Effector CD8-positive, alpha-beta T cell (primary cell): Measurements from ENCODE around the gene COL5A1.

ENCODE experiments used
- DNase-seq: peaks from one replicate; lab custom pipeline; 2025; lab: John Stamatoyannopoulos, UW

The COL5A1 gene

GRCh38 chr9:134728021-134728795 lies 86.6 kb downstream of the COL5A1 start:
- no peak for DNase-seq

DNA sequence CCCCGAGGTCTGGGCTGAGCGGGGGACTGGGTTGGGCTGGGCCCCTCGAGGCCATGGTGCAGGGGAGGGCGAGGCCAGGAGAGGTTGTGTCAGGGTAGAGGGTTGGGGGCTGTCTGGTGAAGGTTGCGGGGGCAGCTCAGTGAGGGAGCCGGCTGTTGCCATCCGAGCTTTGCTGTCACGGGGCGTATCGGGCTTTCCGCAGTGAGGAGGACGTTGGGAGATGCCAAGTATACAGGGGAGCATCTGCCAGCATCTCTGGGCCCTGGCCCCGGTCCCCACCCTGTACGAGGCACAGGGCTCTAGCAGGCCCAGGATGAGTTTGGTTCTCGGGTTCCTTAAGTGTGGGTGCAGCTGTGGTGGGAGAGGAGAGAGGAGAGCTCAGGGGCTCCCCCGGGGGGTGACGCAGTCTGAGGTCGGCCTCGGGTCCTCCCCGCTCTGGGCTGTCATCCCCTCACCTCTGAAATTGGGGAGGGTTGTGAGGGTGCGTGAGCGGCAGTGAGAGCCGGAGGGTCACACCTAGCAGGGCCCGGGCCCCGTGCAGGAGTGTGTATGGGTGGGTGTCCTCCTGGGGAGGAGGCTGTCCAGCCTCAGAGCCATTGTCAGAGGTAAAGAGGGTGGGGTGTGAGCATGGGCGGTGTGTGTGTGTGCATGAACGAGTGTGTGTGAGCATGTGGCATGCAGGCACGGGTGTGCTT lies 87.3 kb downstream of the COL5A1 start:
- no peak for DNase-seq

DNA sequence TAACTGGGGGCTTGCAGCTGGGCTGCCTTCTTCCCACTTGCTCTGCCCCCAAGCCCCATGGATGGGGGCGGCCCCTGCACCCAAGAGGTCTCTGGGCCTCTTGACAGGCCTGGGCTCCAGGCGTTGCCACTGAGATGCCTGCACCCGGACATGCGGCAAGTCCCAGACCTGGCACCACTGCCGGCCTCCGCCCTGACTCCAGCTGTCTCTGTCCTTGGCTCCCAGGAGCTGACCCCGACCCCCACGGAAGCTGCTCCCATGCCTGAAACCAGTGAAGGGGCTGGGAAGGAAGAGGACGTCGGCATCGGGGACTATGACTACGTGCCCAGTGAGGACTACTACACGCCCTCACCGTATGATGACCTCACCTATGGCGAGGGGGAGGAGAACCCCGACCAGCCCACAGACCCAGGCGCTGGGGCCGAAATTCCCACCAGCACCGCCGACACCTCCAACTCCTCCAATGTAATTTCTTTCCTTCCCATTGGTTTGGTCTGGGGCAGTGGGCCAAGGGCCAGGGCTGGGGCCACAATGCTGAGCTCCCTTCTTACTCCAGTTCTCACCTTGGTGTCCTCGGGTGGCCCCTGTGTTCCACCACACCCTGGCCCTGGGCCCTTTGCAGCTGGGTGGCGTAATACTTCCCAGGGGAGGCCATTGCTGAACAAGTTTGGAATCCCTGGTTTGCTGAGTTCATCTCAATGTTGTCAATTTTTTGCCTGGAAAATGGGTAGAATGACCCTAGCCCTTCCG lies 88.6 kb downstream of the COL5A1 start:
- no peak for DNase-seq

DNA sequence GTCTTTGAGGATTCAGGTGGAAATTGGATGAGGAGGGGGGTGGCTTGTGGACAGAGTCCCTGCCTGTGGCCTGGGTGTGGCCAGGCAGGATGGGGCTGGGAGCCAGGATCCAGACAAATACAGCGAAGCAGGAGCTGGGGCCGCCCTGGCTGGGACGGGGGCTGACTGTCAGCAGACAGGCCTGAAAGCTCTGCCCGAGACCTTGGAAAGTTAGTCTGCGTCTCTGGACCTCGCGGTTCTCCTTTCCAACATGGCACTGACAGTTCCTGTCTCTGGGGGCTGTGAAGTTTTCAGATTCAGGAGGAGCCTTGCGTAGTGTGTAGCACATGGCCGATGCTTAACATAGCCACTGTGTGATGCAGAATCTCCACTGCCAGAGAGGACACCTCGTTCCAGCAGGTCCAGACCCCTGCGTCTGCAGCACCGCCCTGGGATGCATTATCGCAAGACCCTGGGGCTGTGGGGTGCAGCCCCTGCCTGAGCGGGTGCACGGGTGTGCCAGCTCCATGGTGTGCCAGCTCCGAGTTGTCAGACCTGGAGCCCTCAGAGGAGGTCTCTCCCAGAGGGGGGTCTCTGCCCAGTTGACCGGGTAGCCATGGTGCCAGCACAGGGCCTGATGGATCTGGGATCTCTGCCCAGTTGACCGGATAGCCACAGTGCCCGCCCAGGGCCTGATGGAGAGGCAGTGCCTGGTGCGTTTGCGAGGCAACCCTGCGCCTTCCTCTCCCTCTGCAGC lies 89.3 kb downstream of the COL5A1 start:
- no peak for DNase-seq

DNA sequence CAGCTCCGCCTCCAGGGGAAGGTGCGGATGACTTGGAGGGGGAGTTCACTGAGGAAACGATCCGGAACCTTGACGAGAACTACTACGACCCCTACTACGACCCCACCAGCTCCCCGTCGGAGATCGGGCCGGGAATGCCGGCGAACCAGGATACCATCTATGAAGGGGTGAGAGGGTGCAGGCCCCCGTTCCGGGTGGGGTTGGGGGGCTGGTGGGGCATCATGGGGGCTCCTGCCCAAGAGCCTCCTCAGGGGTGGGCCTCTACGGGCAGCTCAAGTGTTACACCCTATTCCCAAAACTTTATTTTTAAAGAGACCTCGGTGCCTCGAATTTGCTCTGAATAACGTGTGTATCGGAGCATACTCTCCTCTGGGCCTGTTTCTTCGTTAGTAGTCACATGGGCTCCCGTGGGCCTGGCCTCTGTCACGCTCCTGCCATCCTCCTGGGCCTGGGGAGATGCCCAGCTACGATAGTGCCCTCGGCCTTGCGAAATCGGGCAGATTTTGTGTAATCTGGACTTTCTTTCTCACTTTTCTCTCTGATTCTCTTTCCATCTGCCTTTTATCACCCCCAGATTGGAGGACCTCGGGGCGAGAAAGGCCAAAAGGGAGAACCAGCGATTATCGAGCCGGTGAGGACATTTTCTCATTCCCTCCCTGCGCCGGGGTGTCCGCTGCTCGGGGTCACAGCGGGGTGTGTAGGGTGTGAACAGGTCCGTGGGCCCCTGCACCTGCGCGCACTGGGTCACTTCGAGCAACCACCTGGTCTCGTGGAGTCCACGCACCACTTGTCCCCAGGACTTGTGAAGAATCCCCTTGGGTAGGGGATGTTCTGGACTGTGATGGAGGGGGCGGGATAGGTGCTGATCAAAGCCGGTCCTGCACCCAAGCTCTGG lies 90.1 kb downstream of the COL5A1 start:
- no peak for DNase-seq

DNA sequence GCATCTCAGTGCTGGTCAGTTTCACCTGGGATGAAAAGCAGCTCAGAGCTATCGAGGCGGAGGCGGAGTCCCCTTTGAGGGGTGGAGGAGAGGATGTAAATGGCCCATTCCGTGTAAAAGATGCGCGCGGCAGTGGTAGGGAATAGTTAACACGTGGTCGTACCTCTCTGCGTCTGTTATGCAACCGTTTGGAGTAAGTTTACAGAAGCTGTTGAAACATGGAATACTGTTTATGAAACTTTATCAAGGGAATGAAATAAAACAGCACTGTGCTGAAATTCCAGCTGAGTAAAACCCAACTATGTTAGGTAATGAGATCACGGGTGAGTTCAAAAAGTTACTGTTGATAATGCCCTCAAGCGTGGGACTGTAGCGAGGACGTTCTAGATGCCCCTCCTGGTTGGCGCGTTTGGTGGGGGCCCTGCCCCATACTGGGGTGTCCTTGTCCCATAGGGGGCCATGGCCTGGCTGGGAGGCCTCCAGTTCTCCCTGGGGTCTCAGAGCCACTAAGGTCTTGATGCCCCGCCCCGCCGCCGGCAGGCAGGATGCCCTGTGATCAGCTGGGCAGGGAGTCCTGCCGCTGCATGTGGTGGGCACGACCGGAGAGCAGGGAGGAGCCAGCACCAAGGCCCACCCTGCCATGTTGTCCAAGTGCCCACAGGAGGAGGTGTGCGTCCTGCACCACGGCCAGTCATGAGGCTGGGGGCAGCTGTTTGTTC lies 90.9 kb downstream of the COL5A1 start:
- DNase-seq: no peak

DNA sequence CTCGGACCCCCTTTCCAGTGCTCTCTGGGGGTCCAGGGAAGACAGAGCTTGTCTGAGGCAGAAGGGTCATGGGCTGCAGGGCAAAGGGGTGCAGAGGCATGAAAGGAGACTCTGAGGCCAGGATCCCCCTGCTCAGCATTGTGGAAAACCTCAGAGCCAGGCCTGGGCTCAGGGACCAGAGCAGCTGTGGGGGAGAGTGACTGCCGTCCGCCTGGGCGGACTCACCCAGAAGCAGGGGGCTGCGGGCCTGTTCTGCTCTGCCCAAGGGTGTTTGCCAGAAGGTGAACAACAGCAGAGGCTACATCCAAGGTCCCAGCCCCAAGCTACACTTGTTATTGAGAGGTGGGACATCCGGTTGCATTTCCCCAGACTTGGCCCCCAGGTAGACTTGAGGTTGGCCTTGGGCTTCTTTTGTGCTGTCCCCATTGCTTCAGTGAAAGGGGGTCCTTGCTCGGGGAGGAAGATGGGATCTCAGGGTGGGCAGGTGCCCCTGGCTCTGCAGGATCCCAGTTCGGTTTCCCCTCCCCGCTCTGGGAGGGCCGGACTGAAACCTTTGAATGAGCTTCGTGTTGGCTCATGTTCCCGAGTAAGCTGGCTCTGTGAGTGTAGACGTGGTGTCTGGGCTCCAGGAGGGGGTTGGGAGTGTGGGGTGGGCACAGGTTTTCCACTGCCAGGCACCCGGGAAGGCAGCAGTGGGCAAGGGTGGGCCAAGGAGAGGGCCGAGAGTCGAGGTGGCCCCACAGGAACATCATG lies 92.1 kb downstream of the COL5A1 start:
- DNase-seq: no peak

DNA sequence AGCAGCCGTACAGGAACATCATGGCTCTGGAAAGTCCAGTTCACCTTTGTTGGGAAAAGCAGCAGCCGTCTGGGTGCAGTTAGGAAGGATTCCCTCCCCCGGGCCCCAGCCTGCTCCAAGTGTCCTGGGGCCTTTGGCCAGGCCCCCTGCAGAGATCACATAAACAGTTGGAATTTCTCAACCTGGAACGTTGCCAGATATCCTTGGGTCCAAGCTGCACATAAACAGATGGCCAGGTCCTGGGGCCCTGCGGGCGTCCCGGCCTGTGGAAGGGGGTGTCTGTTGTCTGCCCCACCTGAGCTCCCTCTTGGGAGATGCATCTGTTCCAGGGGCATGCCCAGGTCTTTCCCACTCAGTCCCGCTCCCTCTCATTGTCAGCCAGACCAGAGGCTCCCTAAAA lies 92.7 kb downstream of the COL5A1 start:
- no peak for DNase-seq

GRCh38 chr9:134735441-134736175 lies 94.0 kb downstream of the COL5A1 start:
- no peak for DNase-seq

DNA sequence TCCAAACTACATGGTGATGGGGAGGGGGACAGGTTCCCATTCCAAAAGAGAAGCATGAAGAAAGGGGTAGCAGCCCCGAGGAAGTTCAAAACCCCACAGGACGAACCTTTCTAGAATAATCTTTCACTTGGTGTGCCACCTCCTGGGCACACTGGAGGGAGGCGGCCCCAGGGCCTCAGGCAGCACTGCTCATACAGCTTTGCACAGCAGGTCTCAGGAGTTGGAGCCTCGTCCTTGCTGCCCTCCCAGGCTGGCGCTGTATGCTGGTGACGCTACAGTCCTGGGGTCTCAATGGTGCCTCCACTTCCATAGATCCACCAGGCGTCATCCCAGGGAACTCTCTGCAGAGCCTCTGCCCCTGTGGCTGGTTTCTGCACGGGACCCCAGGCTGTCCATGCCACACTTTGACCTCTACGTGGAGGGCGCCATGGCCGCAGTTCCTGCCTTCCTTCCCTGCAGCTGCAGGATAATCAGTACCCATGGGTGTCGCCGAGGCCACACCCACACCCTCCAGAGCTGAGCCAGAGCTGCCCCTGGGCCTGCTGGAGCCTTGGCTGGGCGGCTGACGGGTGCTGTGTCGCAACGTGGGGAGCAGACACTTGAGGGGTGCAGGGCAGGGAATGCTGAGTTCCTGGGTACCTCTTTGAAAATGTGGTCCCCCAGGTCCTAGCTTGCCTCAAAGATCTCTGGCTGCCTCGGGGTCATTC lies 95.3 kb downstream of the COL5A1 start:
- no peak for DNase-seq

DNA sequence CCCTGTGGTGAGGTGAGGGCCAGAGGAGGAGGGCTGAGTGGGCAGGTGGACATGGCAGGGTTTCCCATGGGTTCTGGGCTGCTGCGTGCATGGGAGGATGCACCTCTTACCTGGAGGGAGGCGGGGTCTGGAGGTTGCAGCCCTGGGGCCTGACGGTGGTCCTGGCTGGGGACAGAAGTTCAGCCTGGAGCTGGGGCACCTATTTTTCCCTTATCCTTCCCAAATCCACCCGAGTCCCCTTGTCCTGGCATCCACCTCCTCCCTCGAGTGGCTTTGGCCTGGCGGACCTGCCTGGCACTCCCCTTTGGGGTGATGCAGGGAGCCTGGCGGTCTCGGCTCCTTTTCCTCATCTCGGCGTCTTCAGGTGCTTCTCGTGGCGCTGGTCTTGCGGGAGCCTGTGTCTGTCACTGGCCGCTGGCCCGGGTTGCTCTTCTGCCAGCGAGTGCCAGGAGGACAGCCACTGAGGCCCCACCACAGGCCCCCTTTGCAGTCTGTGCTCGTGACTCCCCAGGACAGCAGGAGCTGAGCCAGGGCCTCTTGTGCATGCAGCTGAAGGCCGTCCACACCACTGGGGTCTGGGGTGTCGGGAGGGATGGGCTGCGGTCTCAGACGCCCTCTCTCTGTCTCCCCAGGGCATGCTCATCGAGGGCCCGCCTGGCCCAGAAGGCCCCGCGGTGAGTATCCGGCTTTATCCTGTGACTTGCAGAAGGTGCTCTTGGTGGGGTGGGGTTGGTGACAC lies 96.4 kb downstream of the COL5A1 start:
- no peak for DNase-seq

DNA sequence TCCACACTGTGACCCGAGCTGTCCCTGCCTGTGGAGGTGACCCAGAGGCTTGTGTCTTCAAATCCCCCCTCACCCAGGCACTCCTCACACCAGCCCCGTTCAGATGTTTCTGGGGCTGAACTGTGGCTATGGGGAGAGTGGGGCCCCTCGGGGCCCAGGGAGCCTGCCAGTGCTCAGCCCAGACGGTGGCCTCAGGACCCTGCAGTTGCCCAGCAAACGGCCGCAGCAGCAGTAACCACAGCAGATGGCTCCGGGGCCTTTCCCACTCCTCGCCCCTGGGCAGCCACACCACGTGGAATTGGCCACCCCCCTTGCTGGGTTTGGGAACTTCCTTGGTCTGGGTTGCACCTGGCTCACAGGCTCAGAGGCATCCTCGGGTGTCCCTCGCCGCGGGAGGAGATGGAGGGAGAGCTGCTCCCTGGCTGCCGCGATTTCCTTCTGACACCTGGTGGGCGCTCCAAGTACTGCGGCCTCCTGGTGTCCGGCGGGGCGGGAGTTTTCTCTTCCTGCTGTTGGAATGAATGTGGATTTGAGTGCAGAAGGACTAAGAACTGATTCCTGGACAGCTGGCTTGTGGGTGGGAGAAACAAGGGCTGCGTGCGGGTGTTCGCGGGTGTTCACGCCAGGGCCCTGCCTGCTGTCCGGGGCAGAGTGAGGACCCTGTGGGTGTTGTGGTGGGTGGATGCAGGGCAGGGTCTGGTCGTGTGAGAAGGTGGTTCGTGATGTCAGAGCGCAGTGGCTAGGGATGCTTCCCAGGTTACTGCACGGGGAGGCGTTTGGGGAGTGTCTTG lies 97.5 kb downstream of the COL5A1 start:
- DNase-seq: peak; percentile 20

GRCh38 chr9:134739660-134739968 lies 98.0 kb downstream of the COL5A1 start:
- DNase-seq: no peak

GRCh38 chr9:134740071-134740470 lies 98.5 kb downstream of the COL5A1 start:
- DNase-seq: no peak

DNA sequence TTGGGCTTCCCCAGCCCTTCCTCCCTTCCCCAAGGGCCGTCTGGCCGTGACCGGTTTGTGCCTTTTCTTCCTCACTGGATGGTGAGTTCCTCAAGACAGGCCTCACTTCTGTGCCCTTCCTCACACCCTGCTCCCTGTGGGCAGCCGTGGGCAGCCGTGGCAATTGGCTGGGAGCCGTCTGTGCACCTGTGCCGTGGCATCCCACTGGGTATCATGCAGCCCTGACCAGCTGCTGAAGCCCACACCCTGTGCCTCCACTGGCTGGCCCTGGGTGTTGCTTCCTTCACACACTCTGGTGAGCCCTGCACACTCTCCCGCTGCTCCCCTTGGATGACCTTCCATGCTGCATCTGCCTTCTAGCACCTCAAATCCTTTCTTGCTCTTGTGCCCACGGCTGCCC lies 100.2 kb downstream of the COL5A1 start:
- DNase-seq: no peak

DNA sequence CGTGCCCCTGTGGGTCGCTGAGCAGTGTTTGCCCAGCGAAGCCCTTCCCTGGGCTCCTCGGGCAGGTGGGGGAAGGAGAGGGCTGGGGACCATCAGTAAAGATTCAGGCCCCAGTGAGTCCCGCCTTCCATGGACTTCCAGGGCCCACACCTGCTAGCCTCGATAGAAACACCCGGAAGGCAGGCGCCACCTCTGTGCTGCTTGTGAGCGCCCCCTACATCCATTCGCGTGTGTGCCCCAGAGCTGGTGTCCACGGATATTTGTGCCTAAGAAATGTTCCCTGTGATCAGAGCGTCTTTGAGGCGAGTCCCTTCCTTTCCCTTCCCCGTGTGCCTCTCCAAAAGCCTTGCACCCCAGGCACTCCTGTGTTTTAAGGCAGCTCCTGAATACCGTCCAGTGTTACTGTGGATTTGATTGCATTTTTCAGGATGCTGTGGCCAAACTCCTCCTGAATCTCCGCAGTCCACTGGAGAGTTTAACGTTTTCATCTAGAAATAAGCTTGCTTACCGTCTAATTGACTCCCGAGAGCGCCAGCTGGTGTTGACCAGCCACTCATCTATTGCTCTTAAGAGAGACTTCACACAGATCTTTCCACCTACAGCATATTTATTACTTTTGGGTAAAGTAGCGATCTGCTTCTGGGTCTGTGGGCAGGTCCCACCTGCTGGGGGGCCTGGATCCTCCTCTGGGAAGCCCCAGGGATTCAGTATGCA lies 101.4 kb downstream of the COL5A1 start:
- DNase-seq: no peak
